CD4-positive, alpha-beta T cell (primary cell): Measurements from ENCODE around the gene PARD3B. TPM values are rescaled to one million over a fixed set of nuclear protein-coding genes. Genes with fewer than 3 reads are reported as not detected.

ENCODE experiments used
- ATAC-seq: fragments of 200-7000 bp; cut with Tn5 transposase; one replicate; pipeline ENCODE4 v1.10.0; 2022; ENCODE audit warnings: mild to moderate bottlenecking; ENCODE audit not compliant: poor library complexity
- CTCF ChIA-PET: fragments of 350-600 bp; sonication (Branson Sonifier 250); formaldehyde crosslinking; loops from one replicate; lab custom pipeline; 2021; ENCODE audit warnings: antibody characterized with exemption, inconsistent platforms; lab: Charles Lee
- POLR2A ChIA-PET: fragments of 350-600 bp; sonication (Branson Sonifier 250); formaldehyde crosslinking; loops from one replicate; lab custom pipeline; 2021; ENCODE audit warnings: antibody characterized with exemption, inconsistent platforms; lab: Charles Lee
- DNase-seq, 14 experiments: peaks; one replicate each; pipeline ENCODE4 v3.0.0-alpha.2; 2013 to 2020; ENCODE audit warnings: mixed read lengths in 2 of 14
- H3K27ac ChIP-seq, 2 donors: one replicate each; pipeline versions ENCODE4 v1.5.1 to v1.7.0; 2013; ENCODE audit warnings: low read length in 2 of 2, low read depth in 1 of 2, mild to moderate bottlenecking in 1 of 2
- H3K27me3 ChIP-seq, 2 experiments: 1 replicate in 1 of 2; 2 replicates in 1 of 2; pipeline versions ENCODE4 v1.6.1 to v1.7.0; 2013; ENCODE audit warnings: low read length in 2 of 2, control low read depth in 1 of 2, mild to moderate bottlenecking in 1 of 2, moderate library complexity in 1 of 2; ENCODE audit not compliant: insufficient read depth in 2 of 2, control insufficient read depth in 1 of 2
- H3K36me3 ChIP-seq: one replicate; pipeline ENCODE4 v1.6.1; 2013; ENCODE audit warnings: low read length, control low read depth; ENCODE audit not compliant: insufficient read depth
- H3K4me1 ChIP-seq: one replicate; pipeline ENCODE4 v1.6.1; 2013; ENCODE audit warnings: low read length, control low read depth; ENCODE audit not compliant: insufficient read depth
- H3K4me3 ChIP-seq: one replicate; pipeline ENCODE4 v1.5.1; 2013; ENCODE audit warnings: mild to moderate bottlenecking, low read length, moderate library complexity
- H3K9me3 ChIP-seq, 2 experiments: 1 replicate in 1 of 2; 2 replicates in 1 of 2; pipeline versions ENCODE4 v1.6.1 to v1.7.0; 2013; ENCODE audit warnings: low read length in 2 of 2, mild to moderate bottlenecking in 2 of 2, control low read depth in 1 of 2, moderate library complexity in 1 of 2; ENCODE audit not compliant: control insufficient read depth in 1 of 2, insufficient read depth in 1 of 2
- H3K27ac Mint-ChIP-seq: one replicate; pipeline ENCODE4 v1.8.0; 2020; ENCODE audit warnings: mixed read lengths
- H3K27me3 Mint-ChIP-seq: one replicate; pipeline ENCODE4 v1.8.0; 2021; ENCODE audit warnings: mixed read lengths
- H3K36me3 Mint-ChIP-seq: one replicate; pipeline ENCODE4 v1.8.0; 2021; ENCODE audit warnings: low read depth, mixed read lengths
- H3K4me1 Mint-ChIP-seq: one replicate; pipeline ENCODE4 v1.8.0; 2021; ENCODE audit warnings: low read depth, mixed read lengths
- H3K4me3 Mint-ChIP-seq: one replicate; pipeline ENCODE4 v1.8.0; 2020; ENCODE audit warnings: mild to moderate bottlenecking, mixed read lengths
- H3K9me3 Mint-ChIP-seq: one replicate; pipeline ENCODE4 v1.8.0; 2020; ENCODE audit warnings: mixed read lengths
- CTCF ChIP-seq: fragments of 200-600 bp; IDR thresholded peaks from one replicate; pipeline ENCODE4 v1.8.0; 2022; ENCODE audit warnings: antibody characterized with exemption, mild to moderate bottlenecking
- intact Hi-C, 2 experiments: fragments of 100-400 bp; cut with DNase I in 1 of 2; cut with micrococcal nuclease in 1 of 2; formaldehyde crosslinking; loops; one replicate each; pipeline versions ENCODE4 v1.15.1 to v1.9.0; 2023 to 2025; cut with DNase I, micrococcal nuclease
- total RNA-seq, 174 experiments: library from RNA in 2 of 174; stranded (reverse) in 2 of 174; gene quantifications; one replicate each; pipeline ENCODE4 v1.2.3 and lab custom pipeline; 2021 to 2026

PARD3B gene
- total RNA-seq, 2 experiments from 2014 or later: 0.87 to 1.9 TPM

- H3K4me1 ChIP-seq: no peaks in the 10 kb centered on the region
- DNase-seq (no peak), ATAC-seq (no peak)
- H3K9me3 ChIP-seq: no peaks in the 10 kb centered on the region
- TF ChIP-seq CTCF: no peak
- no peak overlapping the region for H3K4me3 ChIP-seq
- no peak overlapping the region for H3K4me3 Mint-ChIP-seq
- H3K36me3 ChIP-seq: no peaks in the 10 kb centered on the region
- no peaks in the 10 kb centered on the region for H3K27me3 ChIP-seq
- H3K36me3 Mint-ChIP-seq: no peaks in the 10 kb centered on the region
- H3K4me1 Mint-ChIP-seq: no peaks in the 10 kb centered on the region
- ChIA-PET POLR2A (no interaction called here), CTCF (no interaction called here)
- no peak overlapping the region for H3K27ac ChIP-seq
- H3K27ac Mint-ChIP-seq: no peak overlapping the region
- no peaks in the 10 kb centered on the region for H3K27me3 Mint-ChIP-seq
- intact Hi-C loops: no loop called here
- H3K9me3 Mint-ChIP-seq: no peaks in the 10 kb centered on the region
Observed at GRCh38 chr2:204749319-204749718, 204.0 kb downstream of the PARD3B start.

GRCh38 chr2:204750389-204750788 lies 205.1 kb downstream of the PARD3B start:
- H3K36me3 ChIP-seq: no peaks in the 10 kb centered on the region
- Mint-ChIP-seq H3K36me3 (no peaks in the 10 kb centered on the region), H3K9me3 (no peaks in the 10 kb centered on the region), H3K27me3 (no peaks in the 10 kb centered on the region), H3K27ac (no peak overlapping the region), H3K4me1 (no peaks in the 10 kb centered on the region), H3K4me3 (no peak overlapping the region)
- ATAC-seq (no peak), DNase-seq (no peak)
- H3K9me3 ChIP-seq: no peaks in the 10 kb centered on the region
- H3K4me1 ChIP-seq: no peaks in the 10 kb centered on the region
- CTCF ChIA-PET: no interaction called here
- no peak overlapping the region for H3K4me3 ChIP-seq
- H3K27ac ChIP-seq: no peak overlapping the region
- POLR2A ChIA-PET: interaction anchor here (0.6 kb wide), 1 partner anchor 58 kb away, joined by 3 read pairs; no protein-coding TSS in a partner anchor
- intact Hi-C loops: no loop called here
- H3K27me3 ChIP-seq: no peaks in the 10 kb centered on the region
- TF ChIP-seq CTCF: no peak

GRCh38 chr2:204751472-204751871 lies 206.2 kb downstream of the PARD3B start:
- Mint-ChIP-seq H3K36me3 (no peaks in the 10 kb centered on the region), H3K4me3 (no peak overlapping the region), H3K27me3 (no peaks in the 10 kb centered on the region), H3K4me1 (no peaks in the 10 kb centered on the region), H3K9me3 (no peaks in the 10 kb centered on the region), H3K27ac (no peak overlapping the region)
- H3K27ac ChIP-seq: no peak overlapping the region
- POLR2A ChIA-PET: no interaction called here
- H3K4me3 ChIP-seq: no peak overlapping the region
- no peaks in the 10 kb centered on the region for H3K36me3 ChIP-seq
- CTCF ChIA-PET: no interaction called here
- no peak for TF ChIP-seq CTCF
- no peaks in the 10 kb centered on the region for H3K4me1 ChIP-seq
- ATAC-seq (no peak), DNase-seq (no peak)
- no peaks in the 10 kb centered on the region for H3K9me3 ChIP-seq
- H3K27me3 ChIP-seq: no peaks in the 10 kb centered on the region
- intact Hi-C loops: no loop called here
